ENCODE results near the gene ZNF655. TPM values are rescaled to one million over a fixed set of nuclear protein-coding genes. Genes with fewer than 3 reads are reported as not detected.

The ZNF655 gene
- polyA plus RNA-seq, 12 donors, result 34.5 to 84.8 (median 45.2) TPM; not detected in 1

- no peak for DNase-seq
These were observed 41.4 kb downstream of the ZNF655 start for GRCh38 chr7:99599836-99600235.

DNA sequence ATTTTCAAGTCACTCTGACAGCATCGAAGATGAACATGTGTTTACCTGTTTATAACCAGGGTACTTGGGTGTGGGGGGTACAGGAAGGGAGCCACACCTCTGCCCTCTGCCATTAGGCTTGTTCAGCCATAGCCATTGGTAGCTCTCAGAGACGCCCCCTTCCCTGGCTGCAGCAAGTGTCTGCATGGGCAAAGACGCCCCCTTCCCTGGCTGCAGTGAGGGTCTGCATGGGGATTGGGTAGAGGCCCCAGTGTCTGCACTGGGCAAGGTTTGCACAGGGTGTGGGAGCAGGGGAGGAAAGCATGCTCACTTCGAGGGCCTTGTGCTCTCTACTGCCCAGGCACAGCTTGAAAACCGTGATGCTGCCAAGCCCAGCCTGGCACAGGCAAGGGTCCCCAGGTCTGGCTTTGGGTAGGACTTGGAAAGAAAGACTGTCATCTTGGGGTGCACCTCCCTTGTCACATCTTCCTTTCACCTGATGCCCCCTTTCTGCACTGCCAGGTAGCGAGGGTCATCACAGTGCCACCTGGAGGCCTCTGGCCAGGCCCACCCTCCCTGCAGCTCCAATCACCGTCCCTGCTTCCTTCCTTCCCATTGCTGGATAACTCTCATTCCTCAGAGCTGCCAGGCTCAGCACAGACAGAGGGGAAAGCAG lies 43.3 kb downstream of the ZNF655 start:
- DNase-seq, result no peak

DNA sequence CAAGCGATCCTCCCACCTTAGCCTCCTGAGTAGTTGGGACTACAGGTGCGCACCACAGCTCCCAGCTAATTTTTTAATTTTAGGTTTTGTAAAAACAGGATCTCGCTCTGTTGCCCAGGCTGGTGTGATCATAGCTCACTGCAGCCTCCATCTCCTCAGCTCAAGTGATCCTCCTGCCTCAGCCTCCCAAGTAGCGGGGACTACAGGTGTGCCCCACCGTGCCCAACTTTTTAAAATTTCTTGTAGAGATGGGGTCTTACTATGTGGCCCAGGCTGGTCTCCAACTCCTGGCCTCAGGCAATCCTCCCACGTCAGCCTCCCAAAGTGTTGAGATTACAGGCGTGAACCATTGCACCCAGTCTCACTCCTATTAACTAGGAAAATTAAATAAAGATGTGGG lies 47.1 kb downstream of the ZNF655 start:
- DNase-seq, result no peak

DNA sequence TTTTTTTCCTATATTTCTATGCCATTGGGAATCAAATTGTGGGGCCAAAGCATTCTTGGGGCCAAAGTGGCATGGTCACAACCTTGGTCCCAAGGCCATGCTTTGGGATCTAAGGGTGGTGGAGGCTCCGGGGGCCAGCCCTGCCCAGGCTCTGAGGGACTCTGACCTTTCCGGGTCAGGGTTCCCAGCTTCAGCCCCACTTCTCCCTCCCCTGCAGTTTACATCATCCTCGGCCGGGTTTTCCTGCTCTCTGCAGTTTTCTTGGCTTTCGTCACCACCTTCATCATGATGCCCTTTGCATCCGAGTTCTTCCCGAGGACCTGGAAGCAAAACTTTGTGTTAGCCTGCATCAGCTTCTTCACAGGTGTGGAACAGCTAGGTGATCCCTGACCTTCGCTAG lies 48.1 kb downstream of the ZNF655 start:
- DNase-seq, result no peak

- DNase-seq, result no peak
These were observed 49.1 kb downstream of the ZNF655 start for GRCh38 chr7:99607548-99607947.

DNA sequence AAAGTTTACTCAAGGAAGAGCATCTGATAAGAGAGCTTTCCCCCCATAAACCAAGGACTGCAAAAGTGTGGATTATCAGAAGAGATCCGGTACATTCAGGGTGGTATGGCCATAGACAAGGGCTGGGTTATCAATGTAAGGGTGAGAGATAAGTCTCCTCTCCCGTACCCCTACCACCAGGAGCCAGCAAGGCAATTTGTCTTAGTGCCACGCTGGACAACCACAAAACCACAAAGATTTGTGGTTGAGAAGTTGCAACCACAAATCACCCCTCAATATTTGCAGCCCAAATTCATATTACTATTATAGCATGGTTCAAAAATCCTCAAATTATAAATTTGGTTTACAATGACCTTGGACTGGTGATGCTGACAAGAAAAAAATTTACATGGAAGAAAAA lies 56.1 kb downstream of the ZNF655 start:
- no peak for DNase-seq

GRCh38 chr7:99615989-99616358 lies 57.5 kb downstream of the ZNF655 start:
- DNase-seq, result no peak

GRCh38 chr7:99616359-99617191 lies 58.1 kb downstream of the ZNF655 start, which contains the start of gene ZSCAN25:
ZSCAN25 (plus strand) TSS chr7:99616946; CDS start chr7:99619607, 2,661 bp downstream.
- DNase-seq, result peak; percentile 94

- no peak for DNase-seq
These were observed 58.8 kb downstream of the ZNF655 start for GRCh38 chr7:99617192-99617781.

DNA sequence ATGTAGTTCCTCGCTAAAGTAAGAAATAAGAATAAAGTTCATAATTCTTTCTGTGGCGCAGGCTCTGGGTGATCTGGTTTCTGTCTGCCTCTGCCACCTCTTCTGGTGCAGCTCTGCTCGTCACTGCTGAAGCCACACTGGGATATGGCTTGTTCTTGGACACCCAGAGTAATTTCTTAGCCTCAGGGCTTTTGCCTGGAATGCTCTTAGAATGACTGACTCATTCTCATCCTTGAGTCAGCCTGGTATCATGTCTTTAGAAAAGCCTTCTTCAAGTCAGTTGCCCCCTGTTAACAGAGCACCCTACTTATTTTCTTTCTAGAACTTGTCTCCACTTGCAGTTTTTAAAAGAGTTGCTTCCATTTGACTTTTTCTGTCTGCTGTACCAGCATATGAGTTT lies 60.3 kb downstream of the ZNF655 start:
- DNase-seq, result no peak

DNA sequence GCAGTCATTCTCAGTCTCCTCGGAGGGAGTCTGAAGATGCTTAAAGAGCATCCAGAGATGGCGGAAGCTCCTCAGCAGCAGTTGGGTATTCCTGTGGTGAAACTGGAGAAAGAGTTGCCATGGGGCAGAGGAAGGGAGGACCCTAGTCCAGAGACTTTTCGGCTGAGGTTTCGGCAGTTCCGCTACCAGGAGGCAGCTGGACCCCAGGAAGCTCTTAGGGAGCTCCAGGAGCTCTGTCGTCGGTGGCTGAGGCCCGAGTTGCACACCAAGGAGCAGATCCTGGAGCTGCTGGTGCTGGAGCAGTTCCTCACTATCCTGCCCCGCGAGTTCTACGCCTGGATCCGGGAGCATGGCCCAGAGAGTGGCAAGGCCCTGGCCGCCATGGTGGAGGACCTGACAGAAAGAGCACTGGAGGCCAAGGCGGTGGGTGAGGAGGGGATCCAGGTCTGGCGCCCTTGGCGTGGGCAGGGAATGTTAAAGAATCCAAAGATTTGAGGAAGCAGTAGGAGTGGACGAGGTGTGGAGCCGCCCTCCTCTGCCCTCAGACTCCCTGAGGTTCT lies 61.2 kb downstream of the ZNF655 start:
- DNase-seq, result no peak

DNA sequence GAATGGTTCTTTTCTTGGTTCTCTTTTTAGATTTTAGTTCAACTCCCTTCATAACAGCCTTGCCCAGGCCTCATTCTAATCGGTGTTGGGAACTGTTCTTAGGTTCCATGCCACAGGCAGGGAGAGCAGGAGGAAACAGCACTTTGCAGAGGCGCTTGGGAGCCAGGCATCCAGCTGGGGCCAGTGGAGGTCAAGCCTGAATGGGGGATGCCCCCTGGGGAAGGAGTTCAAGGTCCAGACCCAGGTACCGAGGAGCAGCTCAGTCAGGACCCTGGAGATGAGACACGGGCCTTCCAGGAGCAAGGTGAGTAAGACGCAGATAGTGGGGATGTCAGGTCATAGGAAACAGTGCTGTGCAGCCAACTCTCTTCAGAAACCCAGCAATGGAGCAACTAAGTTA lies 62.8 kb downstream of the ZNF655 start:
- DNase-seq, result no peak

GRCh38 chr7:99622596-99622995 lies 64.2 kb downstream of the ZNF655 start:
- DNase-seq, result no peak

DNA sequence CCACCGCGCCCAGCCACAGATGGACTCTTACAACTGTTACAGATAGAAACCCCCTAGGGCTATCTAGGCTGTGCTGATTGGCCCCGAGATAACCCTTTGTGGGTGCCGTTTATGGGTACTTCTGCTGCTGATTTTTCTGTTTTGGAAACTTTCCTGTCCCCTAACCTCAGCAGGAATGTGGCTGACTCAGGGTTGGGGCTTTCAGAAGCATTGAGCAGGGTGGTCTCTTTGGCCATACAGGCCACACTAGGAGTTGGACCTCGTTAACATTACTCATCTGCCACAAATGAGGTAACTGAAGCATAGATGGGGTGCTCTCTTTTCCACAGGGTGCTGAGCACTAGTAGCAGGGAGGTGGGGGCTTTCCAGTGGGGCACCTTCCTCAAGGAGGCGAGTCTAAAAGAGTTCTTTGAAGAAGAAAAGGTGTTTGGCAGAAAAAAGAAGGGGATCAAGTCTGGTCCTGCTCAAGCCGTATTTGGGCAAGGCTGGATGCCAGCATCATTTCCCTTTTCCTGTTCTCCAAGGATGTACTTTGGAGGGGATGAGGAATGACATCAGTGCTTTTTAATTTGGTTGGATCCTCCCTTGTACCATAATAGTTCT lies 64.8 kb downstream of the ZNF655 start:
- DNase-seq, result no peak

DNA sequence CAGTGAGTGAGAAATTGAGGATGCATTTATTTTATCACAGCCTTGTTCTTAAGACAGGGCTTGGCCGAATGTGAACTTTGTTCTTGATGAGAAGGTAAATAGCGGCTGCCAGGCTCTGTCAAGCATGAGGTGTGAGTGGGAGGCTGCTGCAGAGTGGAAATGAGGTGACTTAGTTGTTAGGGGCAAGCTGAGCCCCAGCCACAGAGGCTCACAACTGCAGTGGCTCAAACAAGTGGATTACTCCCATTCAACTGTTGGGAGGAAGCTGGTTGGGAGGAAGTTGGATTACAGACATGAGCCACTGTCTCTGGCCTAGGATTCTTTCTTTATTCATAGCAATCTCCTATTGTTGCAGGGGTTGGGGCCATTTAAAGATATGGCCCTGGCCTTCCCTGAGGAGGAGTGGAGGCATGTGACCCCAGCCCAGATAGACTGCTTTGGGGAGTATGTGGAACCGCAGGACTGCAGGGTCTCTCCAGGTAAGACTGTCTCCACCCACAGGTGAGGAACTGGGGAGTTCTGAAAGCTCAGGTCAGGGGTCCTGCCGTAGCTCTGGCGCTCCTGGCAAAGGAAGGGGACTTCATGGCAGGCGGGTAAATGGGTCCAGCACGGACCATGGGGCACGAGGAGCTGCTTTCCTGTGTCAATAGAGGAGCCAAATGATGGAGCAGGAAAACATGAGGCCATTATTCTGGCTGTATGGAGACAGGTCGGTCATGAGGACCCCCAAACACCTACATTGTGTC lies 65.4 kb downstream of the ZNF655 start:
- DNase-seq, result no peak

- DNase-seq, result no peak
These were observed 66.0 kb downstream of the ZNF655 start for GRCh38 chr7:99624484-99624883.

- no peak for DNase-seq
These were observed 66.9 kb downstream of the ZNF655 start for GRCh38 chr7:99625321-99625720.

GRCh38 chr7:99625961-99626360 lies 67.5 kb downstream of the ZNF655 start:
- DNase-seq, result no peak

Data from muscle of arm (tissue), 12 donors.